Measurements from ENCODE around the gene NLK.
"Not testable (repeated sequence)": the region's sequence is repeated elsewhere in the genome, so short reads cannot be mapped to it uniquely, and the experiment has no call there.

NLK gene

DNA sequence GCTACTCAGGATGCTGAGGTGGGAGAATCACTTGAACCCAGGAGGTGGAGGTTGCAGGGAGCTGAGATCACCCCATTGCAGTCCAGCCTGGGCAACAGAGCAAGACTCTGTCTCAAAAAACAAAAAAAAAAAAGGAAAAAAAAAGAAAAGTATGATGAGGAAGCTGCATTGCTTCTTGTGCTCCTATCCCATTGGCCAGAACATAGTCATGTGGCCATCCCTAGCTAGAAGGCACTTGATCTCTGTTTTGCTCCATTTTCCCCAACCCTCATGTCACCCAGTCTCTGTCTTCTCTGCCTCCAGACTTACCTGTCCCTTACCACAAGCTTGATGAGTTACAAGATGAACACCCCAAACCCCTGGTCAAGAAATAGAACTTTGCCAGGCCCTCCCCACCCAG lies 163.8 kb downstream of the NLK start:
- no peak for DNase-seq

DNA sequence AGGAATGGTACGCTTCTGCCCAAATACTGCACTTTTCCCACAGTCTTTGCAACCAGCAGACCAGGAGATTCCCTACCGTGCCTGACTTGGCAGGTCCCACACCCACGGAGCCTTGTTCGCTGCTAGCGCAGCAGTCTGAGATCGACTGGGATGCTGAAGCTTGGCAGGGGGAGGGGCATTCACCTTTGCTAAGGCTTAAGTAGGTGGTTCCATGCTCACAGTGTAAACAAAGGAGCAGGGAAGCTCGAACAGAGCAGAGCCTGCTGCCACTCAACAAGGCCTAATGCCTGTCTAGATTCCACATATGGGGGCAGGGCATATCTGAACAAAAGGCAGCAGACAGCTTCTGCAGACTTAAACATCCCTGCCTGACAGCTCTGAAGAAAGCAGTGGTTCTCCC lies 169.3 kb downstream of the NLK start:
- no peak for DNase-seq

DNA sequence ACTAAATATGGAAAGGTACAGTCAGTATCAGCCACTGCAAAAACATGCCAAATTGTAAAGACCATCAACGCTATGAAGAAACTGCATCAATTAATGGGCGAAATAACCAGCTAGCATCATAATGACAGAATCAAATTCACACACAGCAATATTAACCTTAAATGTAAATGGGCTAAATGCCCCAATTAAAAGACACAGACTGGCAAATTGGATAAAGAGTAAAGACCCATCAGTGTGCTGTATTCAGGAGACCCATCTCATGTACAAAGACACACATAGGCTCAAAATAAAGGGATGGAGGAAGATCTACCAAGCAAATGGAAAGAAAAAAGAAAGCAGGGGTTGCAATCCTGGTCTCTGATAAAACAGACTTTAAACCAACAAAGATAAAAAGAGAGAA lies 171.1 kb downstream of the NLK start:
- not testable (repeated sequence) for DNase-seq

DNA sequence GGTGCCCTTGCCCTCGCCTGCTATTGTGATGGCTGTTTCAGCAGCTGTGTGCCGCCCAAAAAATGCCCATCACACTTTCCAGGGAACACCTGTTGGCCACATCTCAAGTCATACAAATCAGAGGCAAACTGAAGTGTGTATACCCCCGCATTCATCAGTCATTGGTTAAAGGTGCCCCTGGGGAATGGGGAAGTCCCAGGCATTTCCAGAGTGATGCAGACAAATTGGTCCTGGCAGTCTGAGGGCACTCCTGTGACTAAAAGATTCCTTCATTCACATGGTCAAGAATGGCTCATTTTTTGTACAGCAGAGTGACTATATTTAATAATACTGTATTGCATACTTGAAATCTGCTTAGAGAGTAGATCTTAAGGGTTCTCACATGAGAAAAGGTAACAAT lies 173.6 kb downstream of the NLK start:
- no peak for DNase-seq

DNA sequence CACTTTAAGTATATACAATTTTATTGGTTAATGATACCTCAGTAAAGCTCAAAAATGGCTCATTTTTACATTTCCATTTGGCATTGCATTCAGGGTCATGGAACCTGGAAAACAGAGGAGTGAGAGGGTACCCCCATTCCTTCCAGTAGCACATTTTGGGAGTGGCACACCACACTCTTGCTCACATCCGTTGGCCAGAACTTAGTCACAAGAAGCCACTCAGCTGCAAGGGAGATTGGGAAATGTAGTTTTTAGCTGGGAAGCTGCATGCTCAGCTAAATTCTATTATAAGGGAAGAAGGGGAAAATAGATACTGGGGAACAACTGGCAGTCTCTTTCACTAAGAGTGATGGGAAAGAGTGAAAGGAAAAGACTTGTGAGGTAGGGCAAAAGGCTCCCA lies 174.1 kb downstream of the NLK start:
- no peak for DNase-seq

DNA sequence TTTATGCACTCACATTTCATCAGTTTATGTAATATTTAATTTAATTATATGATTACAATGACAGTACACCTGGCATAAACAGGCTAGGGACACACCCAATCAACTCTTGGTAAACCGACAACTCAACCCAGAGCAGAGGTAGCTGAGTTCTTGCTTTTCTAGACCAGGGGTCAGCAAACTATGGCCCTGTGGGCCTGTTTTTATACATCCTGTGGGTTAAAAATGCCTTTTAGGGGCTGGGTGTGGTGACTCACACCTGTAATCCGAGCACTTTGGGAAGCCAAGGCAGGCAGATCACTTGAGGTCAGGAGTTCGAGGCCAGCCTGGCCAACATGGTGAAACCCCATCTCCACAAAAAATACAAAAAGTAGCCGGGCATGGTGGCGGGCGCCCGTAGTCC lies 177.3 kb downstream of the NLK start:
- no peak for DNase-seq

DNA sequence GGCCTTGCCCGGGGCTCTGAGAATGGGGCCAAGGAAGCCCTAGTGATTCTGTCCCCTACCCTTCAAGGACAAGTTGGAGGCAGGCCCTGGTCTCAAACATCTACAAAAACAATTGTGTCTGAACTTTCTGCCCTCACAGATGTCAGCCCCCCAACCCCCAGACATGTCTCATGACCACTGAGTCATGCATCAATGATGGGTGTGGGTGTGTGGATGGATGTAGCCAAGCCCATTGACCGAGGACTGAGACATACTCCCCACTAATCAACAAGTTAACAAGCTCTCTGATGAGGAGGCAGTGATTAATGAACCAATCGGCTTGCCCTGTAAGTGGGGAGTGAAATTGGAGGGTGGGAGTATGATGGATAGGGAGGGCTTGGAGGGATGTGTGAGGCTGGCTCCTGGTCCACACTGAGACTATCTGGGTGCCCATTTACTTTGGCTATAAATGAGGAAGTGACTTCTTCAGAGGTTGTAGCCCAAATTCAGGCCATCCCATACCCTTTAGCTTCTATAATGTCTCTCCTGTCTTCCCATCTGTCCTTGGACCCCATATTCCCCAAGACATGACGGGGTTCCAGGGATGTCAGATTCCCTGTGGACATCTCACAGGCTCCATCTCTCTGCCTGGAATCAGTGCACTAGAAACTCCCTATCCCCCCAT lies 179.4 kb downstream of the NLK start:
- DNase-seq: no peak

DNA sequence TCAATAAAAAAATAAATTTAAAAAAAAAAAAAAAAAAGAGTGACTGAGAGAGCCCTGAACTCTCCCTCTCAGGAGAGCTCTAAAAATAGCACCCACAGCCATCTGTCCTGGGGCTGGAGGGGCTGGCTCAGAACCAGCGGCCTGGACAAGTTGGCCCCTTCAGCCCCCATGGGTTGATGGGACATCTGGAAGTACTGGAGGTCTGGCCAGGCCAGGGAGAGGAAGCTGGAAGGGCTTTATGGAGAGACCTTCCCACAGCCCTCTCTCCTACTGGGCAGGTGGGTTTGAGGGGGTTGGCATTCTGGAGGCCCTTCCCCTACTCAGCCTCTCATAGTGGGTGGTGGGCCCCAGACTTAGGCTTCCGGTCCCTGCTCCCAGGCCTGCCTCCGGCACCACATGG lies 182.8 kb downstream of the NLK start:
- no peak for DNase-seq

DNA sequence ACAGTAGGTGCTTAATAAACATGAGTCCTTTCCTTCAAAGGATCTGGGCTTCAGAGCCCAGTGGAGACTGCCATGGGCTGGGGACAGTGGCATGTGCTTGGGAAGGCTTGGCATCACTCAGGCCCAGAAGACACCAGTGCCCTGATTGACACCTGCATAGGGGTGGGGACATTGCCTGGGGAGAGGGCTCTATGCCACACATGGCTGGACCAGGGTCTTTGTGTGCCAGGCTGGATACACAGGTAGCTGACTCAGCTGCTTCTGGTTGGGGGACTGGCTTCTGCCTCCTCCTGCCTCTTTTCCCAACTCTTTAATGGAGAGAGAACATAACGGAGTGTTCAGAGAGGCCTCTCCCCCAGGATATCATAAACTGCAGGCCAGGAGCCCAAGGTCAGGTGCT lies 183.4 kb downstream of the NLK start:
- no peak for DNase-seq

DNA sequence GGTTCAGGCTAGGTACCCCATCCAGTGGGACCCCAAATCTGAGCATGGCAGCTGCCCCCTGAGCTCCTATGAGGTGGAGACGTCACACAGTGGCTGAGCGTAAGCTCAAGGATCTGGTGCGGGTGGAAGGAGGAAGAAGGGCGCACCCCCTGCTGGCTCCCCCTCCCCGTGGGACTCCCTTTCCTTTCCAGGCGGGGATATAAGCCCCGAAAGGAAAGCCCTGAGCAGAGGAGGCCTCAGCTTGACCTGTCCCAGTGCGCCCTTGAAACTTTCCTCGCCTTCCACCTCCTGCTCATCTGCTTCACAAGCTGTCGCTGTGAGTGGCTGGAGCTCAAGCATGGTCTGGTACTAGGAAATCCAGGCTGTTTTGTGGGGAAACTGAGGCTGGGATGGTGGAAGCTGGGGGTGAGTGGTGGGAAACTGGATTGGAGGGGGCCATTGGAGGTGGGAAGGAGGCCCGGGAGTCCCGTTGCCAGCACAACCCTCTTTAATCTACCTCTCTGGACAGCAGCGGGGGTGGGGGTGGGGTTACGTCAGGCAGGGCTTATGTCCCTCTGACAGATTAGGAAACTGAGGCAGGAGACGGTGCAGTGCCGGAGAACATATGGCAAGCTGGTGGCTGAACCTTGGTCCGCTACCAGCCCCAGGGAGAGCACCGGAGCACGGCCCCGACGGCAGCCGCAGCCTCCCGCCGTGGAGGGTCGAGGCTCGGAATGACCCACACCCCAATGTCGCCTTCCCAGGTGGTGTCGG lies 184.3 kb downstream of the NLK start:
- no peak for DNase-seq

DNA sequence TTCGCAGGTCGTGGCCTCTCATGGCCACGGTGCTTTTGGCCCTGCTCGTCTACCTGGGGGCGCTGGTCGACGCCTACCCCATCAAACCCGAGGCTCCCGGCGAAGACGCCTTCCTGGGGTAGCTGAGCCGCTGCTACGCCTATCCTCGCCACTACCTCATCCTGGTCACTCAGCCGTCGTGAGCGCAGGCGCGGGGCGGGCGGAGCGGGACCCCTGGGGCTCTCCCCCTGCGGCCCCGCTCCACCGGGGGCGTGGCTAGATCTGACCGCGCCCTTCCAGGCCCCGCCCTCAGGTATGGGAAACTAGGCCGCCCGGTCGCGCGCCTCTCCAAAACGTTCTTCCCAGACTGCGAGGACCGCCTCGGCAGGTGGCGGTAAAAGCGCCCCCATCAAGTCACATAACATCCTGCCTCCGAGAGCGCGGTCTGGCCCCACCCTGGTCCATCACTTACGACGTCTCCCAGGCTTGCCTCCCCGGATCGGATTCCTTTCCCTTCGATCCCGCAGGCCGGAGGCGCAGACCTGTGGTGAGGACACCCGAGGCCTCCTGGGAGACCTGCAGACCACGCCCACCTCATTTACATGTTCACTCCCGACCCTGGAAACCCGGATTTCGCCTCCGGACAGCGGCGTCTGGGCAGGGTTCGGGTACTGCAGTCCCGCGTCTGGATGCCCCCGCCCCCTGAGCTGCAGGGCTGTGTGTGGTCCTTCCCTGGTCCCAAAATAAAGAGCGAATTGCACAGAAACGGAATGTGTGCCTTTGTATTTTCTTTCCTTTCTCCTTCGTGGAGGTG lies 185.0 kb downstream of the NLK start:
- no peak for DNase-seq

DNA sequence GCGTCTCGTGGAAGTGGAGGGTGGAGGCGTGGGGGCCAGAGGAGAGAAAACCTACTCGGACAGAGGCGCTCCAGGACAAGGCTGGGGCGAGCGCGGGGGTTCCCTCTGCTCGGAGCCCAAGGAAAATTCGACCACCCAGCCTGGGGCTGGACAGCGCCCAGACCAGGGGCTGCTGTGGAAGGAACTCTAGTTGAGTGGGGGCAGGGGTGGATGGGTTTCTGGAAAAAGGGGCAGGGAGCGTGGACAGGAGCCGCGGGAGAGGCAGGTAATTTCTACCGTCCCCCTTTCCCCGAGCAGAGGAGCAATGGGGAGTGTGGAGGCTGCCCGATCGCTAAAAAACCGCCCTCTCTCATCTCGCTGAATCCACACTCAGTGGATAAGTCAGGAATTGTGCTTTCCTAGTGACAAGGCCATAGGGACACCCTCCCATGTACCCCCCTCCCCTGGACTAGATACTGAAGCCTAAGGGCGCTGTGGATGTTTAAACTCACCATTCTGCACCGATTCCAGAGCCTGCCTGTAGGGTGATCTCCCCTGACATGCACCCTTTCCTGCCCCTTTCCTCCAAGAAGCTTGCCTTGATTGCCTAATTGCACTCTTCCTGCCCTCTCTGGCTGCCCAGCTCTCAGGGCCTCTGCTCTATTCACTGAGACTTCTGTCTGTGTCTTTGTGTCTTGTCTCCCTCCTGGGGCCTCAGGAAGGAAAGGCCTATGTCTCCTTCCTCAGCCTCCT lies 185.8 kb downstream of the NLK start:
- no peak for DNase-seq

DNA sequence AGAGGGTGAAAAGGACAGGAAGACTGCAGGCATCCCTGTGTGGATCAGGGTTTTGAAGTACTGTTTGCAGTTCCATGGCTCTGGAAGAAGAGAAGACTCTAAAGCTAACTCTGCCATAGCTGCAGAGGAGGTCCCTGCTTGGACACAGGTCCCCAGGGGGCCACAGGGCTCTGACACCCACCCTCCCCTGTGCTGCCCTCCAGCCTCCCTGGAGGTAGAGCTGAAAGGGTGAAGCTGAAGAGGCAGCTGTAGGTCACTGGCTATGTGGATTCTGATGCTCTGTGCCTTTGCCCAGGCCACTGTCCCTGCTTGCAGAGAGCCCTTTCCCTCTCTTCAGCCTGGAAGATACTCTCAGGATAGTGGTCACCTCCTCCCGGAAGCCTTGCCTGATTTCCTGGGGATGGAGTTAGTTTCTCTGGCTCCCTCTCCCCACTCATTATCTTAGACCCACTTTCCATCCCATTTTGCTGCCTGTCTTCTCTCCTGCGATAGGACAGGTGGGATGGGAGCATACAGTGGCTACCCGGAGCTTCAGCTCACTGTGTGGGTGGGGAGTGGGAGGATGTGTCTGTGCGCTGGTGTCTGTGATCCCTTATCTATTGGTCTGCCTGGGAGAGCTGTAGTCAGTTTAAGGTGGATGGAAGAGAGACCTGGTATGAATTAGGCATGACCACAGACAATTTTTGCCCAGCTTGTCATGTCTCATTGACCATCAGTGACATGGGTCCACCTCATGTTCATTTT lies 186.7 kb downstream of the NLK start:
- no peak for DNase-seq

DNA sequence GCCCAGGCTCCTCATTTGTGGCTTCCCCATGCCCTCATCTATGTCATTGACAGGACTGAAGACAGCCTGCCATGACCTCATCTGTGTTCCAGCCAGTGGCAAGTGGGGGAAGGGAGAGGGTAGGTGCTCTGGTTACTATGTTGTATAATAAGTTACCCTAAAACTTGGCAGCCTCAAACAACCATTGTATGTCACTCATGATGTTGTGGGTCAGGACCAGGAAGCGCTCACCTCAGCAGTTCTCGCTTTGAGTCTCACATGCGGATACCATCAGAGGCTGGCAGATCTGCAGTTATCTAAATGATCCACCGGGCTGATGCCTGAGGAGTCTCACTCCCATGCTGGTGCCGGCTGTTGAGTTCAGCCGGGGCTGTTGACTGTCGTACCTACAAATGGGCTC lies 187.5 kb downstream of the NLK start:
- no peak for DNase-seq

DNA sequence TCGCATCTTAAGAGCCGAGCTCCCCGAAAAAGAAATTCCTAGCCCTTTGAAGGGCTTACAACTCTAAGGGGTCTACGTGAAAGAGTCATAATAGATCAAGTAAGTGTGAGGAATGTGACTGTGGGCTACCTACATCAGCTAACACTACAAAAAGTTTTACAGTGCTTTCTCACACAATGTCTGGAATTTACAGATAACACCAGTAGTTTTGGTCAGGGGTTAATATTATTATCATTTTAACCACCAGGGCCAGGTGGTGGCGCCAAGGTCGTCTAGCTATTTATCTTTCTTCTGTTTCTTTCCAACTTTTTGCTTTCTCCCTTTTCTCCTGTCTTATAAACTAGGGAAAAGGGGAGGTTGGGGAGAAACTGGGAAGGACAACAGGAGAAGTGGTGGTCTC lies 188.1 kb downstream of the NLK start:
- DNase-seq: not testable (repeated sequence)

DNA sequence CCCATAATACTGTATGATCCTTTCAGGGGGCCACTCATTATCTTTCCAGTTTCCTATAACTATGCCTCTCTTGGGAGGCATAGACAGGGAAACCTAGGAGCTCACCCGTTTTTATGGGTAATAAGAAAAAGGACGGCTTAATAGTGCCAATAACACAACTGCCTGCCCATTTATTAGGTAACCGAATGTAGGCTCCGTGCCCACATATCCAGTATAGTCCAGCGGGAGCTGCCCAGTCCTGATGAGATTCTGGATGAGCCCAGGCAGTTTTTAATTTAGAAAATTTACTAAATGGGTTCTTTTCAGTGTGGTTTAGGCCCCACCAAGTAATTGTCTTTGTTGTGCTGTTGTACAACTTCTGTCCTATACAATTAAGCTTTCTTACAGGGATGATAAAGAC lies 189.1 kb downstream of the NLK start:
- DNase-seq: not testable (repeated sequence)

DNA sequence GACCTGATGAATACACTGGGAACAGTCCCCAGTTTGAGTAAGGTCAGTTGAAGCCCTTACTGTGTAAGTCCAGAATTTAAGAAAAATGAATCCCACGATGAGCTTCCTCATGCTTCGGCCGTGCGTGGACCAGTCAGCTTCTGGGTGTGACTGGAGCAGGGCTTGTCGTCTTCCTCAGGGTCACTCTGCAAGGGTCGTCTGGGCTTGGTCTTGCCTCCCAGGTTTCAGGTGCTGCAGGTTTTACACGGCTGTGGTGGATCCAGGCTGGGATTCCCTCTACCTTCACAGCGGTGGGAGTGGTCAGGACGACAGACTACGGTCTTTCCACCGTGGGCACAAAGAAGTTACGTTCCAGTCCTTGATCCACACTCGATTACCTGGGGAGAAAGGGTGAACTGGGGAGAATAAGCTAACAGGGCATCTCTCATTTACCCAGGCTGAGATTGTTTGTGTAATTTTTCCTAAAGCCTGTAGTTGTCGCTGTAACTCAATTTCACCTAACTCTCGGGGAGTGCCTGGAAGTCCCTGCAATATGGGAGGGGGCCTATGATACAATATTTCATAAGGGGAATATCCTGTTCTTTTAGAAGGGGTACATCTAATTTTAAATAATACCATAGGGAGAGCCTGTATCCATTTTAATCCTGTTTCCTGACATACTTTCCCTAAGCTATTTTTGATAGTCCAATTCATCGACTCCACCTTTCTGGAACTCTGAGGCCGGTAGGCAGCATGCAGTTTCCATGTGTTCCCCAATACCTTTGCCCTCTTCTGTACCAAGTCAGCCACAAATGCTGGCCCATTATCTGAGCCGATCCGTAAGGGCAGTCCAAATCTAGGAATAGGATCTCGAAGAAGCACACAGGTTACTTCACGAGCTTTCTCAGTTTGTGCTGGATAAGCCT lies 190.7 kb downstream of the NLK start:
- DNase-seq: not testable (repeated sequence)

DNA sequence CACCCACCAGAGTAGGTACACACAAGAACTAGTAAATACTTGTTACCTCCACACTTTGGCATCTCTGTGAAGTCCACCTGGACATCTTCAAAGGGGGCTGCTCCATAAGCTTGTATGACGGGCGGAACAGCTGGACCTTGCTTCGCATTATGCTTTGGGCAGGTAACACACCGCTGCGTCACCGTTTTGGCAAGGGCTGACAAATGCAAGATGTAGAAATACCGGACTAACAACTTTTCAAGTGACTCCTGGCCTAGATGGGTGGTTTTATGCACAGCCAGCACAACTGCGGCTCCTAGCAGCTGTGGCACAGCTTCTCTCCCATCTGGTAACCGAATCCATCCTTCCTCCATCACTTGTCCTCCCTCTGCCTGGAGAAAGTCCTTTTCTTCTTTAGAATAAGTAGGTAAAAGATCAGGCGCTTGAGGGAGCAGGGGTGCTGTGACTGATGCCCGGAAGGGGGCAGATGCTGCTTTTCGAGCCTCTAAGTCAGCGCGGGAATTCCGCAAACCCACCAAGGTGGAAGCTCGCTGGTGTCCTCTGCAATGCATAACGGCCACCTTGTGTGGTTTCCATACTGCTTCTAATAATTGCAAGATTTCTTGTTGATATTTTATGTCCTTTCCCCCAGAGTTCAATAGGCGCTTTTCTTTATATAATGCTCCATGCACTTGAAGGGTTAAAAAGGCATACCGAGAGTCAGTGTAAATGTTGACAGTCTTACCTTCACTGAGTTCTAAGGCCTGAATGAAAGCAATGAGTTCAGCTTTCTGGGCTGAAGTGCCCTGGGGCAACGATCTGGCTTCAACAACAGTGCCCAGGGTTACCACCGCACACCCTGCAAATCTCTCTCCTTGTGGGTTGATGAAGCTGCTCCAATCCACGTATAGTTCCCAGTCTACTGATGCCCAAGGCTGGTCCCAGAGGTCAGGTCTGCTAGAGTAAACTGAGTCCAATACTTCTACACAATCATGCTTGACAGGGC lies 191.7 kb downstream of the NLK start:
- not testable (repeated sequence) for DNase-seq

DNA sequence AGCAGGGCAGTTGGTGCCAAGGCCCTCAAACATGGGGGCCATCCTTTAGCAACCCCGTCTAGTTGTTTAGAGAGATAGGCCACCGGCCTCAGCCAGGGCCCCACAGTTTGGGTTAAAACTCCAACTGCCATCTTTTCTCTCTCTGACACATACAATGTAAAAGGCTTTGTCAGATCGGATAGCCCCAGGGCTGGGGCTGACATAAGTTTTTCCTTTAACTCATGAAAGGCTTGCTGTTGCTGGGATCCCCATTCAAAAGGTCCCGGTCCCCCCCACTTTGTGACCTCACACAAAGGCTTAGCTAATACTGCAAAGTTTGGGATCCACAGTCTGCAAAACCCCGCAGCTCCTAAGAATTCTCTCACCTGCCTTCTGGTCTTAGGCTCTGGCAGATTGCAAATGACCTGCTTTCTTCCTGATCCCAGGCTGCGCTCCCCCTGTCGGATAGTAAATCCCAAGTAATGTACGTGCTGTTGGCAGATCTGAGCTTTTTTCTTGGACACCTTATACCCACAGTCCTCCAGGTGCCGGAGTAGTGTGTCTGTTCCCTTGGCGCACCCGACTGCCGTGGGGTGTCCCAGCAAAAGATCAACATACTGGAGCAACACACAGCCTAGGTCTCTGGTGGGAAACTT lies 192.7 kb downstream of the NLK start:
- not testable (repeated sequence) for DNase-seq

All from NK-92 treated with Interleukin-12 subunit alpha and Interleukin-12 subunit beta, amount 100 ng/mL, for 24 hours (cell line).